ENCODE measurements around the gene TUBAL3. TPM values are rescaled to one million over a fixed set of nuclear protein-coding genes. Genes with fewer than 3 reads are reported as not detected.

Gene TUBAL3
- total and polyA plus RNA-seq, 12 donors = not detected

DNA sequence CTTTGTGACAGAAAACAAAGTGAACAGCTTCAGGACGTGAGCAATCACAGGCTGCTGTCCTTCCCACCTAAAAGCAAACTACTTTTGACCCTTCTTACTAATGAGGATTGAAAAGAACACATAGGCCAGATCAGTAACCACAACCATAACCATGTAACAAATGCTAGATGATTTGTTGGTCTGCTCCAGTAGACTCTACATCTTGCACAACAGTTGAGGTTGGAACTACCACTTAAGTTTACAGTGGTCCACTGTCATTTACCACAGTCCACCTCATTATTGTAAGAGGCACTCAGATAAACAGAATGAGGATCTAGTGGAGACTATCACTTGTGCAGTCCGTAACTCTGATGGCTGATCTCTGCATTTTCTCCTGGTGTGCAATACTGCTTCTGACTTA, 35.6 kb upstream of the TUBAL3 start:
- Histone ChIP-seq H3K9me3 (replicated peaks in 1 of 3) (no peaks in the 10 kb centered on the region), H3K4me3 (no peak overlapping the region), H3K36me3 (replicated peaks in 1 of 2) (no peaks in the 10 kb centered on the region), H3K27me3 (no peaks in the 10 kb centered on the region), H3K27ac (no peak overlapping the region), H3K4me1 (replicated peaks in 1 of 2) (no peaks in the 10 kb centered on the region)
- 92 to 95% (median 95%) methylated on average over 2 of the region's 2 CpGs for WGBS, 4 donors
- TF ChIP-seq, protein P1, sequence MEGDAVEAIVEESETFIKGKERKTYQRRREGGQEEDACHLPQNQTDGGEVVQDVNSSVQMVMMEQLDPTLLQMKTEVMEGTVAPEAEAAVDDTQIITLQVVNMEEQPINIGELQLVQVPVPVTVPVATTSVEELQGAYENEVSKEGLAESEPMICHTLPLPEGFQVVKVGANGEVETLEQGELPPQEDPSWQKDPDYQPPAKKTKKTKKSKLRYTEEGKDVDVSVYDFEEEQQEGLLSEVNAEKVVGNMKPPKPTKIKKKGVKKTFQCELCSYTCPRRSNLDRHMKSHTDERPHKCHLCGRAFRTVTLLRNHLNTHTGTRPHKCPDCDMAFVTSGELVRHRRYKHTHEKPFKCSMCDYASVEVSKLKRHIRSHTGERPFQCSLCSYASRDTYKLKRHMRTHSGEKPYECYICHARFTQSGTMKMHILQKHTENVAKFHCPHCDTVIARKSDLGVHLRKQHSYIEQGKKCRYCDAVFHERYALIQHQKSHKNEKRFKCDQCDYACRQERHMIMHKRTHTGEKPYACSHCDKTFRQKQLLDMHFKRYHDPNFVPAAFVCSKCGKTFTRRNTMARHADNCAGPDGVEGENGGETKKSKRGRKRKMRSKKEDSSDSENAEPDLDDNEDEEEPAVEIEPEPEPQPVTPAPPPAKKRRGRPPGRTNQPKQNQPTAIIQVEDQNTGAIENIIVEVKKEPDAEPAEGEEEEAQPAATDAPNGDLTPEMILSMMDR (IDR thresholded peaks at IDR 0.05) = no peak
- no peak for DNase-seq
- intact Hi-C loops (cut with DNase I) = loop anchor here (5.0 to 10.0 kb wide), 2 partner anchors 182 to 435 kb away; no protein-coding TSS in a partner anchor

DNA sequence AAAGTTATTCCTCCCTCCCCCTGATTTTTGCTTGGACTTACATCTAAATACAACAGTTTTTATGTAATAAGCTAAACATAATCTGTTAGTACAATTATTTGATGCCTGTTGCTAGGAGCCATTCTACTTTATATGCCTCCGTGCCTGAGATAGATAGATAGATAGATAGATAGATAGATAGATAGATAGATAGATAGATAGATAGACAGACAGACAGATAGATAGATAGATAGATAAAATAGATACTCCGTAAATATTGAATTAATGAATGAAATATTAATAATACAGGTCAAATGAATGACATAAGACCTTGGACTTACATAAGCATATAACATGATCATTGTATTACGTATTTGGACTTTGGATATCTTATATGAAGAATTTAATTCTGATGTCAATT, 30.7 kb upstream of the TUBAL3 start:
- no peak overlapping the region for H3K27ac ChIP-seq
- no peaks in the 10 kb centered on the region for H3K27me3 ChIP-seq
- H3K9me3 ChIP-seq (replicated peaks in 1 of 3) = no peaks in the 10 kb centered on the region
- no peak overlapping the region for H3K4me3 ChIP-seq
- intact Hi-C loops (cut with DNase I) = no loop called here
- DNase-seq = no peak
- 87 to 95% (median 92%) methylated on average over 3 of the region's 3 CpGs for WGBS, 4 donors
- TF ChIP-seq POLR2A (IDR thresholded peaks at IDR 0.05) = no peak
- TF ChIP-seq, protein P1 (IDR thresholded peaks at IDR 0.05) = no peak
- H3K4me1 ChIP-seq (replicated peaks in 1 of 2) = no peaks in the 10 kb centered on the region
- H3K36me3 ChIP-seq (replicated peaks in 1 of 2) = no peaks in the 10 kb centered on the region

DNA sequence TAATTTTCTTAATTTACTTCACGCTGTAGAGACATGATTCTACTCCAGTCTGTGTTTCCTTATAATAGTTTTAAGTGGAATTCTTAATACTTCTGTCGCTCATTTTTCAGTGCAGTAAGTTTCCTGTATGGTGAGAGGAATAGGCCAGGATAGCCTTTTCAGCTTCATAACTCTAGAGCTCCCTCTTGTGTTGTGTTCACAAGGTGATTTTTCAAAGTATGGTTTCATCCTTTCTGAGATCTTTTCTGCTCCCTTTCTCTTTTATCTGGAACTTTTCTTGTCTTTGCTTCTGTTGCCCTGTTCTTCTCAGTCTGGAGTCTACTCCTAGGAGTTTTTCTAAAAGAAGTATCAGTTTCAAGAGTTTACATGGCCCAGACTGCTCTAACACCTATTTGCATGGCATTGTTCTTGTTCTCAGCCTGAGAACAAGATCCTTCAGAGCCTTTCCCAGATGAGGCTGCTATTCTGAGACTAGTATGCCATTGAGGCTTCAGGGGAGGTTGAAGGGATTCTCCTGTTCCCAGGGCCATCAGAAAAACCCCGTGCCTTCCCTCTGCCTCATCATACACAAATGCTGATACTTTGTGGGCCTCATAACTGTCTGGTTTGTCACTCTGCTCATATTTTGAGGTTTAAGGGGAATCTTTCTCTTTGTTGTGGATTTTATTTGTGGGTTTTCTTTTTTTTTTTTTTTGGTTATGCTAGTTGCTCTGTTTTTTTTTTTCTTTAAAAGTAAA, 29.6 kb upstream of the TUBAL3 start:
- WGBS, 4 donors = 48 to 61% (median 53%) methylated on average over 3 of the region's 3 CpGs
- no peaks in the 10 kb centered on the region for H3K27me3 ChIP-seq
- intact Hi-C loops (cut with DNase I) = no loop called here

DNA sequence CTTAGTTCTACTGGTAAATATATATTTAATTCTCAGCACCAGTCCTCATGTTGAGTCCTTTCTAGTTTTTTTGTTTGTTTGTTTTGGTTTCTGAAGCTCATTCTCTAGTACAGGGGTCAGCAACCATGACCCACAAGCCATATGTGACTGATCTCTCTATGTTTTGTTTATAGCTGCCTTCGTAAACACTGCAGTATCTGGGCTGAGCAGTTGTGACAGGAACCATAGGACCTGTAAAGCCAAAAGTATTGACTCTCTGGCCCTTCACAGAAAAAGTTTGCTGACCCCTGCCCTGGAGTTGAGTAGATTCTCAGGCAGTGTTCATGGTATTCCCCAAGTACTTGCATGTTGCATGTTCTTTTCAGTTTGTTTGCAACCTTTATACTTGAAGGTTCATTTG, 28.6 kb upstream of the TUBAL3 start:
- Histone ChIP-seq H3K4me1 (replicated peaks in 1 of 2) (no peaks in the 10 kb centered on the region), H3K9me3 (replicated peaks in 1 of 3) (no peaks in the 10 kb centered on the region), H3K27ac (no peak overlapping the region), H3K36me3 (replicated peaks in 1 of 2) (no peaks in the 10 kb centered on the region), H3K27me3 (no peaks in the 10 kb centered on the region), H3K4me3 (no peak overlapping the region)
- WGBS, 4 donors = 67 to 82% (median 77%) methylated on average over 1 of the region's 1 CpG
- intact Hi-C loops (cut with DNase I) = no loop called here
- TF ChIP-seq, protein P1 (IDR thresholded peaks at IDR 0.05) = no peak
- no peak for TF ChIP-seq POLR2A (IDR thresholded peaks at IDR 0.05)
- DNase-seq = no peak

More for the DNA sequence above, 29.6 kb upstream of the TUBAL3 start:
- no peak for DNase-seq
- Histone ChIP-seq H3K9me3 (replicated peaks in 1 of 3) (no peaks in the 10 kb centered on the region), H3K27ac (no peak overlapping the region), H3K4me1 (replicated peaks in 1 of 2) (no peaks in the 10 kb centered on the region), H3K4me3 (no peak overlapping the region), H3K36me3 (replicated peaks in 1 of 2) (no peaks in the 10 kb centered on the region)
- TF ChIP-seq, protein P1 (IDR thresholded peaks at IDR 0.05) = peak; percentile 45 to 69 (median 58)
- no peak for TF ChIP-seq POLR2A (IDR thresholded peaks at IDR 0.05)

Data from adrenal gland (tissue), 12 donors.